SK-N-MC (cell line): ENCODE results near the gene CNNM1.

ENCODE experiments used
- EZH2 ChIP-seq: fragments of 200-600 bp; sonication (generic); IDR thresholded peaks from one replicate; pipeline ENCODE4 v1.6.1; 2017; ENCODE audit warnings: antibody characterized with exemption
- FOXP2 ChIP-seq: optimal IDR thresholded peaks from 2 replicates; pipeline ENCODE3; 2011; ENCODE audit warnings: mild to moderate bottlenecking, moderate library complexity; ENCODE audit not compliant: insufficient read depth; ENCODE audit errors: extremely low read length, control extremely low read depth
- POLR2AphosphoS5 ChIP-seq: IDR thresholded peaks from 2 replicates; pipeline ENCODE4 v1.6.1; 2012; ENCODE audit warnings: mild to moderate bottlenecking, low read depth, low read length, borderline replicate concordance

- TF ChIP-seq EZH2: no peak
- TF ChIP-seq POLR2AphosphoS5: no peak
- no peak for TF ChIP-seq FOXP2
Measured at GRCh38 chr10:99433378-99434020, 104.3 kb downstream of the CNNM1 start.
